HG02571 (cell line): ENCODE measurements around the gene TP73.

Experiments
- ATAC-seq: cut with Tn5 transposase; IDR thresholded peaks from one replicate; pipeline ENCODE4 v1.9.1; 2021; ENCODE audit warnings: mild to moderate bottlenecking, moderate library complexity; ENCODE audit not compliant: unreplicated experiment

TP73 gene

DNA sequence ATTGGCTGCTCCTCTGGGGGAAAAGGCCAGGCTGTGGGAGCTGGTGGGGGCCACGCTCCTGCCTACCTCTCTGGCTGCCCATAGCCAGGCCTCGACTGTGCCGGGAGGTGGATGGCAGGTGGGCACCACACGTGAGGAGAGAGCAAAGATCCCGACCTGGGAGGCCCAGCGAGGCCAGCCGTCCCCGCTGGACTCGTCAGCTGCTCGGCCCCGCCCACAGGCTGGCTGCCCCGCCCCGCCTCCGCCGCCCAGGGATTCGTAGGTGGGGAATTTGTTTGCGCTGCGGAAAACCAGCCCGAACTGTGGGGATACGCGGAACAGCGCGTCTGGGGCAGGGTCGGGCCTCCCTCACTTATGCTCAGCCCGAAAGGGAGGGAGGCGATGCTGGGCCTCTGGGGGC, 31.7 kb downstream of the TP73 start:
- no peak for ATAC-seq

- no peak for ATAC-seq
These were observed 32.9 kb downstream of the TP73 start for GRCh38 chr1:3685222-3685621.

GRCh38 chr1:3685906-3686305, 33.6 kb downstream of the TP73 start:
- ATAC-seq: no peak

GRCh38 chr1:3687504-3687903, 35.2 kb downstream of the TP73 start:
- ATAC-seq: no peak

- ATAC-seq: no peak
These were observed 36.2 kb downstream of the TP73 start for GRCh38 chr1:3688356-3689137.

DNA sequence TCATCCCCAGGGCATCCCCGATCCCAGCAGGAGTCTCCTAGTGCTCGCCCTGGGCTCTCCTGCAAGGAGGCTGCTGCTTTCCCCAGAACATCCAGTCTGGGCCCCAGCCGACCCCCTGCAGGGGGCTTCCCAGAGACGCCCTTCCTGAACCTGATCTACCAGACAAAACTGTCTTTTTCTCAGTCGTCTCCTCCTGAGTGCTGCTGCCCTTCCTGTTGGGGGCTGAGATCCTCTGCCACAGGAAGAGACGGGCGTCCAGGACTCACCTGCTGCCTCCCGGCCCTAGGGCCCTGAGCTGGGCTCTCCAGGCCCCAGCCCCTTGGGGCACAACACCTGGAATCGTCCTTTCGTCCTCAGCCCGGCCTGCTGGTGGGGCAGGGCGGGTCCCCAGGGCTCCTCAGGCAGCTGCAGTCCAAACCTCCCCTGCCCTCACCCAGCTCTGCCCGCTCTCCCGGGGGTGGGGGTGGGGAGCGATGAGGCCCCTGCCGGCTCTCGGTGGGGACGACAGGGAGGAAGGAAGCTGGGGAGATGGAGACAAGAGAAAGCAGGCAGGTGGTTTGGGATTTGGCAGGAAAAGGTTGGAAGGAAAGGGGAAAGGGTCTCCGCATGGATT, 36.9 kb downstream of the TP73 start:
- no peak for ATAC-seq

- ATAC-seq: no peak
These were observed 38.2 kb downstream of the TP73 start for GRCh38 chr1:3690282-3691065.

DNA sequence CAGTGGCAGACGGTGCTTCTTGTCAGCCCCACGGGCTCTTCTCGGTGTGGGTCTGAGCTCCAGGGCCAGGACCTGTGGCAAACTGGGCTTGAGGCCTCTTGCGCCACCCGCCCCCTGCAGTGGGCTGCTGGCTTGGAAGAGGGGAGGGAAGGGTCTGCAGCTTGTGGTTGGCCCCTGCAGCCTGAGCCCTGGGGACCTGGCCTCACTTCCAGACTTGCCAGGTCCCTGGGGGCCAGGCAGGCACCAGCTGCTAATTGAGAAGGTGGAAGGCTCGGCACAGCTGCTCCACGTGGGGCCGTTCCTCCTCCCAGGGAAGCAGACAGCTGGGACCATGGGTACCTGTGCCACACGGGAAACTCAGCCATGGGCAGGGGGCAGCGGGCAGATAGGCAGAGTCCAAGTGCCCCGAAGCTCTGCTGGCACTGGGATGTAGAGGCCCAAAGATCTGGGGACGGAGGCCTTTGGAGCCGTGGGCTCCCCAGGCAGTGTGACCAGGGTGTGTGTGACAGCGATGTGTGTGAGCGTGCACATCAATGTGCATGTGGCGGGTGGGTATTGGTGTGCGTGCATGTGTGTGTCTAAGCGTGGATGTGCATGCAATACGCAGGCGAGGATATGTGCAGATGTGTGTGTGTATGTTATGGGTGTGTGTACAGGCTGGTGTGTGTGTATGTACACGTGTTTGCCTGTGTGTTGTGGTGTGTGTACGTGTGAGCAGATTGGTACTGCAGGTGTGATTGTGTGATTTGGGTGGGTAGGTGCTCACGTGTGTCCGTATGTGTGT, 39.3 kb downstream of the TP73 start:
- ATAC-seq: no peak

GRCh38 chr1:3692598-3692997, 40.3 kb downstream of the TP73 start:
- ATAC-seq: no peak

DNA sequence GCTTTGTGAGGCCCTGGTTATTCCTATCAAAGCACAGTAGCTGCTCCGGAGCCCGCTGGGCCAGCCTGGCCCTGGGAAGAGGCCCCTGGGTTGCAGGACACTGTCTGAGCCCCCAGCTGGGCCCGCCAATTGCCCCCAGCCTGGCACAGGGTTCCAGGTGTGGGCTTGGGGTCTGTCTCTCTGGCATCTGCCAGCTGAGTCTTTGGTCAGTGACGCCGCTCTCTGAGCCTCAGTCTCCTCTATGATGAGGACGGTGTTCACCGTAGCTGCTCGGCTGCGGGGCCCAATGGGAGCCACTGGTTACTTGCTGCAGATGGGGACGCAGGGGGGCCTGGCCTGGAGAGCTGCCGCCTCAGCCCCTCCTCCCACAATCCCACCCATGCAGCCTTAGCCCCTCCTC, 41.0 kb downstream of the TP73 start:
- ATAC-seq: no peak

- no peak for ATAC-seq
These were observed 43.3 kb downstream of the TP73 start for GRCh38 chr1:3695326-3696217.

- ATAC-seq: no peak
These were observed 44.4 kb downstream of the TP73 start for GRCh38 chr1:3696689-3697088.

DNA sequence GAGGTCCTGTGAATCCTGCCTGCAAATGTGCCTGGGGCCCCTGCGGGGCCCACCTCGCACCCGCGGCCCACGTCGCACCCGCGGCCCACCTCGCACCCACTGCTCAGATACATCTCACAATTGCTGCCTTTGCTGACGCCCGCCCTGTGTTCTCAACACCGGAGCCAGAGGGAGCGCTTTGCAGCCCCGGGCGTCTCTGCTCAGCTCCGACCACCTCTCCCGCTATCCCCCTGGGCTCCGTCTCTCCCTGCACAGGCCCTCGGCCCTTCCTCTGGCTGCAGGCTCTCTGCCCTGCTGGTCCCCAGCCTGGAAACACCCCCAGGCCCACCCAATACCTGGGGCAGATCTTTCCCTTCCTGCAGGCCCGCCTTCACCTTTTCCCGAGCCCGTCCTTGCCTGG, 44.8 kb downstream of the TP73 start:
- no peak for ATAC-seq

DNA sequence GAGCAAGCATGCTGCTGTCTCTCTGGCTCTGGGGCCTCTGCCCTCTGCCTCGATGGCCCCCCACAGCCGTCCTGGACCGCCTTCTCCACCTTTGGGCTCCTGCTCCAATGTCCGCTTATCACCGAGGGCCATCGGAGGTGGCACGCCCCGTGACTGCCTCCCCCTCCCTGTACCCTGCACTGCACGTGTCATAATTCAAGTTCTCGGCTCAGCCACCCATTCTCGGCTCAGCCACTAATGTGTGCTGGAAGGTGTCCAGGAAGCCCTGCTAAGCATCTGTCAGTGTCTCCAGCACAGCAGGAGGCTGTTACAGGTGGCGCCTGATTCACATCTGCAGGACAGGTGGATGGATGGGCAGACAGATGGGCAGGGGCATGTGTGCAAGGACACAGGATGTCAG, 45.5 kb downstream of the TP73 start:
- ATAC-seq: no peak

DNA sequence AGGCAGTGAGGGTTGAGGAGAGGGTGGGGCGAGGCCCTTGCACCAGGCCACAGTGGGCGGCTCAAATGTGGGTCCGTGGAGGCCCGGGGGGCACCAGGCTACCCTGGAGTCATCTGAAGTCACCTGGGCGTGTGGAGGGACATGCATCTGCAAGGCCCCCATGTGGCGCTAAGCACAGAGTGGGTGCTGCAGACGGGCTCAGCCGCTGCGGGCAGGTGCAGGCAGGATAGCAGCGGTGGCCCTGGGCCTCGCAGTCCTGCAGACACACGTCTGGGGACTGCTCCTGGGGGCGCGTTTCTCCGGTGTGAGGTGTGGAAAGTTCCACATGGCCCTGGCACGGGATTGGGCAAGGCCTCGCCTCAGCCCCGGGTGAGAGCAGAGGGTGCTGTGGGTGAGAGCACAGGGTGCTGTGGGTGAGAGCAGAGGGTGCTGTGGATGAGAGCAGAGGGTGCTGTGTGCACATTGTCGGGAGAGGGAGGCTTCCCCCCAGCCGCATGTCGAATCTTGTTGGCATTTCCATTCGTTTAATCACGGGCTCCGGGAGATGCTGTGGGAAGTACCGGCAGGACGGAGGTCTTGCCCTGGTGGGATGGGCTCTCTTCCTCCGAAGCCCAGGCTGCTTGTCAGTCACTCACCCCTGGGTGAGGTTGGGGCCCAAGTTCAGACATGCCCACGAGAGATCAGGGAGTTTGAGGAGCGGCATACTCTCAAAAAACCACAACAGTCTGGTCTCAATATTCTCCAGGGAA, 46.5 kb downstream of the TP73 start:
- ATAC-seq: no peak

- no peak for ATAC-seq
These were observed 47.3 kb downstream of the TP73 start for GRCh38 chr1:3699596-3699995.

- ATAC-seq: no peak
These were observed 48.3 kb downstream of the TP73 start for GRCh38 chr1:3700631-3701030.

- ATAC-seq: no peak
These were observed 50.2 kb downstream of the TP73 start for GRCh38 chr1:3702528-3702927.

- no peak for ATAC-seq
These were observed 50.8 kb downstream of the TP73 start for GRCh38 chr1:3702990-3703728.
